Measurements from ENCODE around the gene LYG1. TPM values are rescaled to one million over a fixed set of nuclear protein-coding genes. Genes with fewer than 3 reads are reported as not detected.
"Not testable (repeated sequence)": the region's sequence is repeated elsewhere in the genome, so short reads cannot be mapped to it uniquely, and the experiment has no call there.

LYG1 gene
- total RNA-seq, 4 donors from 2014 or later: 0.95 TPM; not detected in 3

- 0 to 1% methylated on average over 29 to 45 of the region's 60 CpGs for WGBS, 2 donors
- H3K4me1 ChIP-seq: peaks cover 9 to 52% (median 32%) of the 10 kb centered on the region in 3 donors
Observed at GRCh38 chr2:99335911-99336803, 35.2 kb upstream of the LYG1 start, which contains the start of gene TXNDC9. TSS of gene TXNDC9 (minus strand) at chr2:99336333. CDS start at chr2:99333210, 3,123 bp downstream.

GRCh38 chr2:99325384-99325783 lies 24.4 kb upstream of the LYG1 start:
- Histone ChIP-seq H3K27ac (no peak overlapping the region), H3K4me3 (no peak overlapping the region), H3K9me3 (no peaks in the 10 kb centered on the region), H3K36me3 (peaks cover 13 to 99% (median 35%) of the 10 kb centered on the region in 3 donors), H3K27me3 (no peaks in the 10 kb centered on the region), H3K4me1 (peaks cover 0 to 5% (median 0%) of the 10 kb centered on the region in 3 donors)
- no peak for TF ChIP-seq POLR2A (IDR thresholded peaks at IDR 0.05)
- TF ChIP-seq CTCF (IDR thresholded peaks at IDR 0.05): no peak
- no peak for DNase-seq
- 81 to 88% methylated on average over 4 of the region's 5 CpGs for WGBS, 2 donors
- intact Hi-C loops (cut with DNase I): no loop called here

More at GRCh38 chr2:99335911-99336803, 35.2 kb upstream of the LYG1 start, which contains the start of gene TXNDC9:
- H3K27ac ChIP-seq: peak within 1 kb of the TSS; percentile 84 to 97 (median 94)
- TF ChIP-seq CTCF (IDR thresholded peaks at IDR 0.05) (peak in 2 of 6 experiments; percentile 3 to 34), POLR2A (IDR thresholded peaks at IDR 0.05) (peak in 2 of 4 donors; percentile 34 to 69)
- DNase-seq: peak; percentile 96
- H3K4me3 ChIP-seq: peak within 1 kb of the TSS; percentile 69 to 96 (median 75)
- peaks cover 0 to 21% (median 11%) of the 10 kb centered on the region in 3 donors for H3K36me3 ChIP-seq
- no peaks in the 10 kb centered on the region for H3K27me3 ChIP-seq
- intact Hi-C loops (cut with DNase I): loop anchor here (10.0 kb wide), 2 partner anchors 149 to 151 kb away; partner anchors contain the start of genes MITD1 and MRPL30
- H3K9me3 ChIP-seq: no peaks in the 10 kb centered on the region

- 95 to 98% methylated on average over 7 of the region's 7 CpGs for WGBS, 2 donors
- intact Hi-C loops (cut with DNase I); H3K9me3 ChIP-seq; DNase-seq; H3K4me1 ChIP-seq; H3K4me3 ChIP-seq; H3K27ac ChIP-seq; H3K27me3 ChIP-seq: not testable (repeated sequence)
- H3K36me3 ChIP-seq: peaks cover 0 to 64% (median 22%) of the 10 kb centered on the region in 3 donors
Observed at GRCh38 chr2:99317873-99318200, 16.8 kb upstream of the LYG1 start.

- Histone ChIP-seq H3K4me3 (no peak overlapping the region), H3K36me3 (peaks cover 0 to 59% (median 21%) of the 10 kb centered on the region in 3 donors), H3K9me3 (no peaks in the 10 kb centered on the region), H3K27ac (no peak overlapping the region), H3K27me3 (no peaks in the 10 kb centered on the region), H3K4me1 (no peaks in the 10 kb centered on the region)
- TF ChIP-seq POLR2A (IDR thresholded peaks at IDR 0.05) (no peak), CTCF (IDR thresholded peaks at IDR 0.05) (no peak)
- intact Hi-C loops (cut with DNase I): no loop called here
- DNase-seq: no peak
- WGBS, 2 donors: 92 to 99% methylated on average over 8 to 9 of the region's 9 CpGs
Observed at GRCh38 chr2:99317161-99317872, 16.3 kb upstream of the LYG1 start.

GRCh38 chr2:99299580-99299979 lies 1.4 kb downstream of the LYG1 start:
- H3K36me3 ChIP-seq: peaks cover 0 to 22% (median 0%) of the 10 kb centered on the region in 3 donors

More at GRCh38 chr2:99299580-99299979, 1.4 kb downstream of the LYG1 start:
- DNase-seq: no peak
- Histone ChIP-seq H3K27ac (no peak overlapping the region), H3K9me3 (no peaks in the 10 kb centered on the region), H3K4me1 (no peaks in the 10 kb centered on the region), H3K27me3 (no peaks in the 10 kb centered on the region), H3K4me3 (no peak overlapping the region)
- no peak for TF ChIP-seq CTCF (IDR thresholded peaks at IDR 0.05)
- TF ChIP-seq POLR2A (IDR thresholded peaks at IDR 0.05): no peak
- WGBS, 2 donors: 95% methylated on average over 7 of the region's 7 CpGs
- intact Hi-C loops (cut with DNase I): no loop called here

Data from esophagus squamous epithelium (tissue), 5 donors.